GM12878 (cell line): Measurements from ENCODE around the gene CDC42SE1. TPM values are rescaled to one million over a fixed set of nuclear protein-coding genes. Genes with fewer than 3 reads are reported as not detected.

Experiments
- CEBPB ChIP-seq, 2 experiments: fragments of 150-350 bp in 1 of 2; IDR thresholded peaks; 2 replicates each; pipeline ENCODE4 v1.6.1; 2012 to 2014; ENCODE audit warnings: low read depth in 2 of 2, low read length in 2 of 2, borderline replicate concordance in 1 of 2, inconsistent platforms in 1 of 2
- HCFC1 ChIP-seq: fragments of 150-350 bp; IDR thresholded peaks from 2 replicates; pipeline ENCODE4 v1.6.1; 2014; ENCODE audit warnings: low read length
- MEF2A ChIP-seq: IDR thresholded peaks from 2 replicates; pipeline ENCODE4 v1.6.1; 2011; ENCODE audit warnings: low read depth, mild to moderate bottlenecking, low read length, moderate library complexity; ENCODE audit not compliant: insufficient read depth
- PAX5 ChIP-seq: IDR thresholded peaks from 2 replicates; pipeline ENCODE4 v1.6.1; 2011; ENCODE audit warnings: low read depth, low read length, borderline replicate concordance
- POLR2AphosphoS2 ChIP-seq: IDR thresholded peaks from 2 replicates; pipeline ENCODE4 v1.6.1; 2011; ENCODE audit warnings: low read depth, mild to moderate bottlenecking, low read length, improper control_type of control experiment, moderate library complexity
- POLR2AphosphoS5 ChIP-seq: IDR thresholded peaks from 2 replicates; pipeline ENCODE4 v1.6.1; 2011; ENCODE audit warnings: mild to moderate bottlenecking, low read length, inconsistent platforms
- RB1 ChIP-seq: fragments of 450-650 bp; formaldehyde crosslinking; IDR thresholded peaks from 2 replicates; pipeline ENCODE4 v1.6.1; 2017; ENCODE audit warnings: mild to moderate bottlenecking, borderline replicate concordance
- REST ChIP-seq: IDR thresholded peaks from 2 replicates; pipeline ENCODE4 v1.6.1; 2012; ENCODE audit warnings: mild to moderate bottlenecking, low read depth, low read length
- RUNX3 ChIP-seq: IDR thresholded peaks from 2 replicates; pipeline ENCODE4 v1.6.1; 2012; ENCODE audit warnings: low read length, inconsistent platforms
- WRNIP1 ChIP-seq: IDR thresholded peaks from 2 replicates; pipeline ENCODE4 v1.6.1; 2011; ENCODE audit warnings: low read depth, low read length, improper control_type of control experiment, borderline replicate concordance
- ZNF622 ChIP-seq: fragments of 450-650 bp; IDR thresholded peaks from 2 replicates; pipeline ENCODE4 v1.6.1; 2017; ENCODE audit warnings: mild to moderate bottlenecking, inconsistent platforms
- polyA plus RNA-seq, 11 experiments: library from polyadenylated mRNA; depleted of rRNA in 4 of 11; unstranded in 6 of 11; stranded (reverse) in 5 of 11; fragments of >200 nt; fragmentation: Nextera tagmentation in 4 of 11; fragmentation: Illumina TruSeq in 1 of 11; extraction: Ambion mirVana in 4 of 11; extraction: Trizol in 1 of 11; gene quantifications; 1 replicate in 1 of 11; 2 replicates in 10 of 11; pipeline versions ENCODE4 v1.2.1 to v1.2.3, GENCODE V29; 2011 to 2016; ENCODE audit warnings: inconsistent platforms in 2 of 11, missing spikeins in 2 of 11, low read depth in 1 of 11
- total RNA-seq, 4 experiments: library from RNA; depleted of rRNA in 3 of 4; stranded (reverse); fragments of >200 nt in 3 of 4; fragmentation: Illumina TruSeq in 1 of 4; extraction: Trizol in 1 of 4; gene quantifications; 2 replicates each; pipeline versions ENCODE4 v1.2.1 to v1.2.3, GENCODE V29; 2013 to 2021
- TF ChIP-seq, protein P1 (sequence below): IDR thresholded peaks from 2 replicates; pipeline ENCODE4 v1.6.1; 2012; ENCODE audit warnings: low read length, inconsistent platforms
- TF ChIP-seq, protein P2 (sequence below): IDR thresholded peaks from 2 replicates; pipeline ENCODE4 v1.6.1; 2011; ENCODE audit warnings: low read depth, mild to moderate bottlenecking, low read length, moderate library complexity, borderline replicate concordance; ENCODE audit errors: extremely low read depth
- TF ChIP-seq, protein P3 (sequence below): fragments of 450-650 bp; IDR thresholded peaks from 2 replicates; pipeline ENCODE4 v1.6.1; 2017; ENCODE audit warnings: mild to moderate bottlenecking, moderate library complexity
- TF ChIP-seq, protein P4 (sequence below): fragments of 150-350 bp; IDR thresholded peaks from 2 replicates; pipeline ENCODE4 v1.6.1; 2016; ENCODE audit warnings: low read depth, low read length

Gene CDC42SE1
- total and polyA plus RNA-seq, 10 of the 15 experiments (the other 5 are each of a cell fraction or from before 2014, with no cell fraction given): 35.7 to 112 (median 74.3) TPM

DNA sequence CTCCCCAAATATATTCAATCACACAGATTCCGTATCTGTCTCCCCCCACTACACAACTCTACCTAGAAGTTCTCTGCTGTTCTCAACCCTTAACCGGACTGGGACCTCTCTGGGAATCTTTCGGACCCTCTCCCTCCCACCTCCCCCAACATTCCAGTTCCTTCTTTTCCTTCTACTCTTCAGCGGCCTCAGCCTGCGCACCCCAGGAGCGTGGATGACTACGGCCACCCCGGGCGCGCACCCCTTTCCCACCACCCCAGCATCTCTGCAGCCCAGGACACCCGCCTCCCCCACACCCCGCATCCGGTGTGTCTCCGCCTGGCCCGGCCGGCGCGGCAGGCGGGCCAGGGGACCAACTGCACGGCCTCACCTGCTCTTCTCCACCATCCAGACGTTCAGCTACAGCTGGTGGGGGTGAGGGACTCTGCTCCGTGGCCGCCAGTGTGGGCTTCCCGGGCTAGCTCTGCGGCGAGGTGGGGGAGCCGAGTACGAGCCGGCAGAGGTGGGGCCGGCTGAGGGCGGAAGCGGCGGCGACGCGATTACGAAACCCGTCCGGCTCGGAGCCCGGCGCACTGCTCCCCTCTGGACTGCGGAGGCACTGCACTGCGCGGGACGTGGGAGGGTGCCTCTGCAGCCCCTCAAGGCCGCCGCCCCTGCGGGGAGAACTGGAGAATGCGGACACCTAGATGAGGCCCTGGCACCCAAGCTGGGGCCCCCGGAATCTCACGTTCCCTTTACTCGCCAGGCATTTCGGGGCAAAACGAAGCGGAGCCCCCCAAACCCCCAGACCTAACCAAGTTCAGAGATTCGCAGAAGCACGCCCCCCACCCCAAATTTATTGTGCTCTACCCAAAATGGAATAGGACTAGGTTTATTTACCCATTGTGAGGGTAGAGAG, at the start of gene CDC42SE1 (continued):
- TF ChIP-seq, protein P1, sequence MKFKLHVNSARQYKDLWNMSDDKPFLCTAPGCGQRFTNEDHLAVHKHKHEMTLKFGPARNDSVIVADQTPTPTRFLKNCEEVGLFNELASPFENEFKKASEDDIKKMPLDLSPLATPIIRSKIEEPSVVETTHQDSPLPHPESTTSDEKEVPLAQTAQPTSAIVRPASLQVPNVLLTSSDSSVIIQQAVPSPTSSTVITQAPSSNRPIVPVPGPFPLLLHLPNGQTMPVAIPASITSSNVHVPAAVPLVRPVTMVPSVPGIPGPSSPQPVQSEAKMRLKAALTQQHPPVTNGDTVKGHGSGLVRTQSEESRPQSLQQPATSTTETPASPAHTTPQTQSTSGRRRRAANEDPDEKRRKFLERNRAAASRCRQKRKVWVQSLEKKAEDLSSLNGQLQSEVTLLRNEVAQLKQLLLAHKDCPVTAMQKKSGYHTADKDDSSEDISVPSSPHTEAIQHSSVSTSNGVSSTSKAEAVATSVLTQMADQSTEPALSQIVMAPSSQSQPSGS: no peak; the same call in 1 of the 2 replicates
- TF ChIP-seq RUNX3 (peak; percentile 61), ZNF622 (no peak), RB1 (peak; percentile 76; the same call in 1 of the 2 replicates), REST (no peak), MEF2A (no peak), POLR2AphosphoS5 (peak; percentile 92), WRNIP1 (no peak), POLR2AphosphoS2 (no peak; the same call in 1 of the 2 replicates), PAX5 (peak; percentile 41; the same call in 1 of the 2 replicates), HCFC1 (no peak; the same call in 1 of the 2 replicates), CEBPB (IDR thresholded peaks at IDR 0.05; ENCODE audit: borderline replicate concordance in 1 of 2, low read depth in 2 of 2, low read length in 2 of 2) (peak in 1 of 2 experiments; percentile 81; a peak in 1 of 4 replicates)
- TF ChIP-seq, protein P2, sequence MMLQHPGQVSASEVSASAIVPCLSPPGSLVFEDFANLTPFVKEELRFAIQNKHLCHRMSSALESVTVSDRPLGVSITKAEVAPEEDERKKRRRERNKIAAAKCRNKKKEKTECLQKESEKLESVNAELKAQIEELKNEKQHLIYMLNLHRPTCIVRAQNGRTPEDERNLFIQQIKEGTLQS: no peak
- TF ChIP-seq, protein P3, sequence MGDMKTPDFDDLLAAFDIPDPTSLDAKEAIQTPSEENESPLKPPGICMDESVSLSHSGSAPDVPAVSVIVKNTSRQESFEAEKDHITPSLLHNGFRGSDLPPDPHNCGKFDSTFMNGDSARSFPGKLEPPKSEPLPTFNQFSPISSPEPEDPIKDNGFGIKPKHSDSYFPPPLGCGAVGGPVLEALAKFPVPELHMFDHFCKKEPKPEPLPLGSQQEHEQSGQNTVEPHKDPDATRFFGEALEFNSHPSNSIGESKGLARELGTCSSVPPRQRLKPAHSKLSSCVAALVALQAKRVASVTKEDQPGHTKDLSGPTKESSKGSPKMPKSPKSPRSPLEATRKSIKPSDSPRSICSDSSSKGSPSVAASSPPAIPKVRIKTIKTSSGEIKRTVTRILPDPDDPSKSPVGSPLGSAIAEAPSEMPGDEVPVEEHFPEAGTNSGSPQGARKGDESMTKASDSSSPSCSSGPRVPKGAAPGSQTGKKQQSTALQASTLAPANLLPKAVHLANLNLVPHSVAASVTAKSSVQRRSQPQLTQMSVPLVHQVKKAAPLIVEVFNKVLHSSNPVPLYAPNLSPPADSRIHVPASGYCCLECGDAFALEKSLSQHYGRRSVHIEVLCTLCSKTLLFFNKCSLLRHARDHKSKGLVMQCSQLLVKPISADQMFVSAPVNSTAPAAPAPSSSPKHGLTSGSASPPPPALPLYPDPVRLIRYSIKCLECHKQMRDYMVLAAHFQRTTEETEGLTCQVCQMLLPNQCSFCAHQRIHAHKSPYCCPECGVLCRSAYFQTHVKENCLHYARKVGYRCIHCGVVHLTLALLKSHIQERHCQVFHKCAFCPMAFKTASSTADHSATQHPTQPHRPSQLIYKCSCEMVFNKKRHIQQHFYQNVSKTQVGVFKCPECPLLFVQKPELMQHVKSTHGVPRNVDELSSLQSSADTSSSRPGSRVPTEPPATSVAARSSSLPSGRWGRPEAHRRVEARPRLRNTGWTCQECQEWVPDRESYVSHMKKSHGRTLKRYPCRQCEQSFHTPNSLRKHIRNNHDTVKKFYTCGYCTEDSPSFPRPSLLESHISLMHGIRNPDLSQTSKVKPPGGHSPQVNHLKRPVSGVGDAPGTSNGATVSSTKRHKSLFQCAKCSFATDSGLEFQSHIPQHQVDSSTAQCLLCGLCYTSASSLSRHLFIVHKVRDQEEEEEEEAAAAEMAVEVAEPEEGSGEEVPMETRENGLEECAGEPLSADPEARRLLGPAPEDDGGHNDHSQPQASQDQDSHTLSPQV: no peak
- TF ChIP-seq, protein P4, sequence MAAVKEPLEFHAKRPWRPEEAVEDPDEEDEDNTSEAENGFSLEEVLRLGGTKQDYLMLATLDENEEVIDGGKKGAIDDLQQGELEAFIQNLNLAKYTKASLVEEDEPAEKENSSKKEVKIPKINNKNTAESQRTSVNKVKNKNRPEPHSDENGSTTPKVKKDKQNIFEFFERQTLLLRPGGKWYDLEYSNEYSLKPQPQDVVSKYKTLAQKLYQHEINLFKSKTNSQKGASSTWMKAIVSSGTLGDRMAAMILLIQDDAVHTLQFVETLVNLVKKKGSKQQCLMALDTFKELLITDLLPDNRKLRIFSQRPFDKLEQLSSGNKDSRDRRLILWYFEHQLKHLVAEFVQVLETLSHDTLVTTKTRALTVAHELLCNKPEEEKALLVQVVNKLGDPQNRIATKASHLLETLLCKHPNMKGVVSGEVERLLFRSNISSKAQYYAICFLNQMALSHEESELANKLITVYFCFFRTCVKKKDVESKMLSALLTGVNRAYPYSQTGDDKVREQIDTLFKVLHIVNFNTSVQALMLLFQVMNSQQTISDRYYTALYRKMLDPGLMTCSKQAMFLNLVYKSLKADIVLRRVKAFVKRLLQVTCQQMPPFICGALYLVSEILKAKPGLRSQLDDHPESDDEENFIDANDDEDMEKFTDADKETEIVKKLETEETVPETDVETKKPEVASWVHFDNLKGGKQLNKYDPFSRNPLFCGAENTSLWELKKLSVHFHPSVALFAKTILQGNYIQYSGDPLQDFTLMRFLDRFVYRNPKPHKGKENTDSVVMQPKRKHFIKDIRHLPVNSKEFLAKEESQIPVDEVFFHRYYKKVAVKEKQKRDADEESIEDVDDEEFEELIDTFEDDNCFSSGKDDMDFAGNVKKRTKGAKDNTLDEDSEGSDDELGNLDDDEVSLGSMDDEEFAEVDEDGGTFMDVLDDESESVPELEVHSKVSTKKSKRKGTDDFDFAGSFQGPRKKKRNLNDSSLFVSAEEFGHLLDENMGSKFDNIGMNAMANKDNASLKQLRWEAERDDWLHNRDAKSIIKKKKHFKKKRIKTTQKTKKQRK: no peak
